ENCODE results near the gene GPBAR1.

GPBAR1 gene

GRCh38 chr2:218286570-218287459 lies 26.0 kb downstream of the GPBAR1 start:
- DNase-seq (ENCODE audit: low read depth): peak; percentile 97

DNA sequence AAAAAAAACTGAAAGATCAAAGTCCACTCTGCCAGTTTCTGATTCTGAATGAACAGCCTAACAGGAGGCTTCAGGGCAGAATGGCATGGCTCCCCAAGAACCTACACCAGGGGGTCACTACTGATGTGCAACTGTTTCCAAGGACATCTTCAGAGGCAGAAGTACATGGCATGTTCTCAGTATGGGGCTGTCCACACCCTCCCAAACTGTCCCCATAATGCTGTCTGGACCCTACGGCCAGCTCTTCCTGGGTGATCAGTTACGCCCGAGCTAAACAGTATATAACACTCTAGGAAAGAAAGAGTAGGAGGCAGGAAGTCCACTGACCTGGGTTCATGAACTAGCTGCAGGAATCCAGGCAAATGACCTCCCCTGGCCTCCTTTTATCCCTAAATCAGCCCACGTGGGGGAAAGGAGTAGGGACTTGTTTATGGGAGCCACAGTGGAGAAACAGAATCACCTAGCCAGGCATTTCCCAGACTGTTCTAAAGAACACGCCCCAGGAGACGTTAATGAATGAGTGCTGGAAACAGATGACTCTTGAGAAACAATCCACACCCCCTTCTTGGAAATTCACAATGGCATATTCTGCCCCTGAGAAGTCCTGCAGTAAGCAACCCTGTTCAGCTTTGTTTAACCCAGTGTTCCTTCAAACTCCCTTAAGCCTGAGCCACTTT lies 29.0 kb downstream of the GPBAR1 start:
- DNase-seq (ENCODE audit: low read depth): no peak

- no peak for DNase-seq (ENCODE audit: low read depth)
Measured at GRCh38 chr2:218290316-218291261, 29.8 kb downstream of the GPBAR1 start.

DNA sequence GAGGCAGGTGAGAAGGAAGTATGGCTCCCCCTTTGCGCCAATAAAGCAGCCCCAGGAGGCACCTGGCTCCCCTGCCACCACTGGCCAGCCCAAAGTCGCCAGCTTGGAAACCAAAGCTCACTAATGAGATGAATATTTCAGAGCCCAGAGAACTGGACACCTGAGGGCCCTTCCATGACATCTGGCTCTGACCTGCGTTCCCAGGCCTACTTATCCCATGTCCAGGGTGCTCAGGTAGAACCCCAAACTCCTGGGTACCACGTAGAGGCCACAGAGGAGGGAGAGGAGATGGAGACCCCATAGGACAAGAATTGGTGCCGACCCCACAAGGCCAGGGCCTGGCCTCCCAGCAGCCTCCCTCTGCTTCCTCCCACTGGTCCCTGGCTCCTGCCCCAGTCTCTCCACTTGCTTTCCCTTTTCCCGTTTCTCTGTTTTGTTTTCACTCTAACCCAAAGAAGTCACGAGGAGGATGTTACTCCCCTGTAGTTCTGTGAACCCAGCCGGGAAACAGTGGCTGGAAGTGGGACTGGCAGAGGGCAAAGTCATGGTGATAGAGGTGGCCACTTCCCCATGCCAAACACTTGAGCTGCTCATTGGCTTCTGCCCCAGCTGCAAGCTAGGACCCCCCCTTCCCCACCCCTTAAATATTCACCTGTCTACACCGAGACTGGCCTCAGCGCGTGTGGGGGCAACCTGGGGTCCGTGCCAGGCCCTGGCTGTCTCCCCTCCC lies 30.7 kb downstream of the GPBAR1 start:
- peak; percentile 36 for DNase-seq (ENCODE audit: low read depth)

- peak; percentile 82 for DNase-seq (ENCODE audit: low read depth)
Measured at GRCh38 chr2:218292048-218293014, 31.5 kb downstream of the GPBAR1 start, which contains the start of gene TMBIM1. TSS of gene TMBIM1 (minus strand) at chr2:218292503. CDS start at chr2:218282141, 10,362 bp downstream.

DNA sequence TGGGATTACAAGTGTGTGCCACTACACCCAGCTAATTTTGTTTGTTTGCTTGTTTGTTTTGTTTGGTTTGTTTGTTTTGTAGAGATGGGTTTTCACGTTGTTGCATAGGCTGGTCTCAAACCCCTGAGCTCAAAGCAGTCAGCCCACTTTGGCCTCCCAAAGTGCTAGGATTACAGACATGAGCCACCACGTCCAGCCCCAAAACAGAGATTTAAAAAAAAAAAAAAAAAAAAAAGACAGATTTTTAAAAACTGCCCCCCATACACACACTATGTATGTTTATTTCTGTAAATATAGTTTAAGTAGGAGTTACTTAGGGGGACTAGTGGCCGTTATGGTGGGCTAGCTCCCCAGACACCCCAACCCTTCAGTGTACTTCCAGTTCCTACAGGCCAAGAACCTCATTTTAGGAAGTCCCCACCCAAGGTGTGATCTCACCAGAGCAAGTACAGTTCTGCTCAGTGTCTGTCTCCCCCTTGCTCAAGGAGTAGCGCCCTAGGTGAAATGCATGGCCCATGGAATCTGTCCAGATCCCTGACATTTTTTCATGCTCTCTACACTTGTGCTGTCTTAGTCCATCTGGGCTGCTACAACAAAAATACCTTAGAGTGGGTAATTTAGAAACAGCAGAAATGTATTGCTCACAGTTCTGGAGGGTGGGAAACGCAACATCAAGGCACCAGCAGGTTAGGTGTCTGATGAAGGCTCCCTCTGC lies 33.1 kb downstream of the GPBAR1 start:
- no peak for DNase-seq (ENCODE audit: low read depth)

GRCh38 chr2:218294430-218295022 lies 33.7 kb downstream of the GPBAR1 start:
- no peak for DNase-seq (ENCODE audit: low read depth)

- DNase-seq (ENCODE audit: low read depth): no peak
Measured at GRCh38 chr2:218295029-218295428, 34.2 kb downstream of the GPBAR1 start.

GRCh38 chr2:218296200-218296599 lies 35.4 kb downstream of the GPBAR1 start:
- no peak for DNase-seq (ENCODE audit: low read depth)

DNA sequence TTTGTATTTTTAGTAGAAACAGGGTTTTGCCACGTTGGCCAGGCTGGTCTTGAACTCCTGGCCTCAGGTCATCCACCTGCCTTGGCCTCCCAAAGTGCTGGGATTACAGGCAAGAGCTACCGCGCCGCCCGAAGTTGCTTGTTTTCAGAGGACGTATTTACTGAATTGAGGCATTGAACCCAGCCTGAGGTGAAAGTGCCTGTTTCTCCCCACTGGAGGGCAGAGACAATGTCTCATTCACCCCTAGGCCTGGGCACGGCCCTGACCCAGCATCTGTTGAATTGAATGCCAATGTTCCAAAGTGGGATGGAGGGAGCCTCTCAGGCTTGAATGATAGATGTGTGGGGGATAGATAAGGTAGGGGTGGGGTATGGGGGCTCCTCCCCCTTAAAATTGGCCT lies 36.0 kb downstream of the GPBAR1 start:
- no peak for DNase-seq (ENCODE audit: low read depth)

DNA sequence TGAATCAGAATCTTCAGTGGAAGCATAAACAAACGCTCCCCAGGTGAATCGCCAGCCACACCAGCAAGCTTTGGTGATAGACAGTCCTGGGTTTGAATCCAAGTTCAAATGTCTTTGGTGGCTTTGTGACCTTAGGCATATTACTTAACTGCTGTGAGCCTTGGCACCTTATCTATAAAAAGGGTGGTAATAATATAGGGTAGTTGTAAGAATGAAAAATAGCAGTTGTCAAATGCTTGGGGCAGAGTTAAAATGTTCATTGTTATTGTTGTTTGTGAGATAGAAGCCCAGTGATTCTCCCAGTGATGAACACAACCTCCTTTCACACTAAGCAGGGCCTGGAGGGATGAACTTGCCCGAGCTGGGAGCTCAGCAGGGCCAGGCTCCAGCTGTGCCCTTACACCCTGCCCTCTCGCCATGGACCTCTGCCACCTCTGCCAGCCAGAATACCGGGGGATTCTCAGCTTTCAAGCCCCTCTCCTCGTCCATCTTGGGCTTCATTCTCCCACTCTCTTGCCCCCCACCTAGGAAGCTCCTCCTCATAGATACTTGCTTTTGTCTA lies 37.6 kb downstream of the GPBAR1 start:
- DNase-seq (ENCODE audit: low read depth): no peak

GRCh38 chr2:218300141-218300540 lies 39.3 kb downstream of the GPBAR1 start:
- no peak for DNase-seq (ENCODE audit: low read depth)

DNA sequence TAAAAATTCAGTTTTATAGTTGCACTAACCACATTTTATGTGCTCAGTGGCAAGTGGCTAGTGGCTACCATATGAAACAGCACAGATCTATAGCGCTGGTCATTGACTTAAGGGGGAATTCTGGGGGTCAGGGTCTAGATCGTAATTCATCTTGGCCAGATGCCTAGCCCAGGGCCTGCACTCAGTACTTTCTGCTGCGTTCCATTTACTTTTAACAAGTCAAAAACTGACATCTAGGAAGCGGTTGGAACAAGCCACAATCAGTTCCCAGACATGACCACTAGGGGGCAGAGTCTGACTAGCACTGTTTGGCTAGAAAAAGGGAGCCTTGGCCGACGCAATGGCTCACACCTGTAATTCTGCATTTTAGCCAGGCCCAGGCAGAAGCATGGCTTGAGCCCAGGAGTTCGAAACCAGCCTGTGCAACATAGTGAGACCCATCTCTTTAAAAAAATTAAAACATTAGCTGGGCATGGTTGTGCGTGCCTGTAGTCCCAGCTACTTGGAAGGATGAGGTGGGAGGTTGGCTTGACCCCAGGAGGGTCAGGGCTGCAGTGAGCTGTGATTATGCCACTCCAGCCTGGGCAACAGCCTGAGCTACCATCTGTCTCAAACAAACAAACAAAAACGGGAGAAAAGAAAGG lies 40.5 kb downstream of the GPBAR1 start:
- DNase-seq (ENCODE audit: low read depth): peak; percentile 87

- DNase-seq (ENCODE audit: low read depth): no peak
Measured at GRCh38 chr2:218305383-218305782, 44.6 kb downstream of the GPBAR1 start.

DNA sequence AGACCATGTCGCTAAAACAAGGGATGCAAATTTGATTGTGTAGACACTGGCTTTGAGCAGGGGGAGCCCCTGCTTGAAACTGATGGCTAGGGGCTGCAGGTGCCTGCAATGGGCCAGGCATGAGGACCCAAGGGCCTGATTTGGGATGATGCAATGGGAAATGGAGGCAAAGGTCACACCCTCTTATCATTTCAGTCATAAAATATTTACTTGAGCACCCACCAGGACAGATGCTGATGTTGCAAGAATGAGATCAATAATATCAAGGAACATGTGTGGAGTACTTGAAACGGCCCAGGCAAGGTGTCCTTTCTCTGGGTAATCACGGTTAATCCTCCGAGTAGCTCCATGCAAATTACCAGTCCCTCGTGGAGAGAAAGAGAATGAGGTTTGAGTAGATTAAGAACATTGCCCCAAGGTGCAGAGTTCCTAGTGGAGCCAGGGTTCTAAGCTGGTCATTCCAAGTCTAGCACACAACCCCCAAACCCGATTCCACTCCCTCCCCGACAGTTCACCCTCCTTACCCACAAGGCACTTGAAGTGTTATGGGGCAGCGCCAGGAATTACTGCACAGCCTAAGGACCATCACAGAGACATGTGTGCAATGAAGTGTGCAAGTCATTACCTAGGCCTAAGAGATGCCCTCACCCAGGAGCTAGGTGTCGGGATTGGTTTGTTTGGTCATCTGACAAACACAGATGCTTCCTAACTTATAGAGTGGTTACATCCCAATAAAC lies 45.5 kb downstream of the GPBAR1 start:
- no peak for DNase-seq (ENCODE audit: low read depth)

DNA sequence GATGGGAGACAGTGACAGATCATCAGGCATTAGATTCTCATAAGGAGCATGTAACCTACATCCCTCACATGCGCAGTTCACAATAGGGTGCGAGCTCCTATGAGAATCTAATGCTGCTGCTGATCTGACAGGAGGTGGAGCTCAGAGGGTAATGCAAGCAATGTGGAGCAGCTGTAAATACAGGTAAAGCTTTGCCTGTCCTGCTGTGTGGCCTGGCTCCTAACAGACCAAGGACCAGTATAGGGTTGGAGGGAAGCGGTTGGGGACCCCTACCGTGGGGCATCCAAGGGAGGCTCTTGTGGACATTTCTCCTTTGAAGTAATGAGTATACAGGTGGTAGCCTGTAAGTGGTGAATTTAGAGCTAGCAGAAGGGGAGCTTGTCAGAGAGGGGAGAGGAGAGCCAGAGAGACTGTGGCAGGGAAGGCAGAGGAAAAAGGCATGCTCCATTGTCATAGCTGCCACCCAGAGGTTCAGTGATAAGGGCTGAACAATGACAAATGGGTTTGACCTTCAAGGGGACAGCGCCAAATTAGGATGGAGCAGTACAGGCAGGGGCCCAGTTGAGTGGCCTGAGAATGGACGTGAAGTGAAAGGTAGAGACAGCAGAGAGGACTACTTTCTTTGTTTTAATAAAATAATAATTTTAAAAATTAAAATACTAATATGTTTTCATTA lies 46.7 kb downstream of the GPBAR1 start:
- no peak for DNase-seq (ENCODE audit: low read depth)

Measured in ELR (cell line).